Liver (tissue), 9 donors: Measurements from ENCODE around the gene SDSL. TPM values are rescaled to one million over a fixed set of nuclear protein-coding genes. Genes with fewer than 3 reads are reported as not detected.

Source experiments
- DNase-seq: peaks from one replicate; pipeline ENCODE4 v3.0.0-alpha.2; 2017; ENCODE audit warnings: low spot score
- H3K27ac ChIP-seq, 2 donors: one replicate each; pipeline ENCODE4 v1.7.0; 2013; ENCODE audit warnings: inconsistent platforms in 2 of 2, low read length in 2 of 2, control low read depth in 1 of 2, low read depth in 1 of 2, mild to moderate bottlenecking in 1 of 2
- H3K27me3 ChIP-seq, 4 donors: one replicate each; pipeline versions ENCODE4 v1.6.1 to v1.7.0; 2013; ENCODE audit warnings: low read length in 3 of 4, inconsistent platforms in 1 of 4, mild to moderate bottlenecking in 1 of 4, moderate library complexity in 1 of 4; ENCODE audit not compliant: control insufficient read depth in 4 of 4, insufficient read depth in 4 of 4
- H3K36me3 ChIP-seq, 4 donors: one replicate each; pipeline versions ENCODE4 v1.6.1 to v1.7.0; 2013; ENCODE audit warnings: low read length in 3 of 4, mild to moderate bottlenecking in 3 of 4, low read depth in 1 of 4, moderate library complexity in 1 of 4; ENCODE audit not compliant: control insufficient read depth in 4 of 4, insufficient read depth in 3 of 4
- H3K4me1 ChIP-seq, 4 donors: one replicate each; pipeline versions ENCODE4 v1.6.1 to v1.7.0; 2013; ENCODE audit warnings: low read length in 3 of 4, mild to moderate bottlenecking in 3 of 4, moderate library complexity in 1 of 4; ENCODE audit not compliant: control insufficient read depth in 4 of 4, insufficient read depth in 4 of 4
- H3K4me3 ChIP-seq, 3 donors: one replicate each; pipeline versions ENCODE4 v1.6.1 to v1.7.0; 2013; ENCODE audit warnings: low read length in 3 of 3, control low read depth in 1 of 3, low read depth in 1 of 3, mild to moderate bottlenecking in 1 of 3
- H3K9ac ChIP-seq, 2 donors: one replicate each; pipeline ENCODE4 v1.7.0; 2013; ENCODE audit warnings: low read length in 2 of 2, mild to moderate bottlenecking in 2 of 2, moderate library complexity in 2 of 2, control low read depth in 1 of 2, low read depth in 1 of 2
- H3K9me3 ChIP-seq, 4 donors: one replicate each; pipeline versions ENCODE4 v1.6.1 to v1.7.0; 2013; ENCODE audit warnings: low read length in 3 of 4; ENCODE audit not compliant: control insufficient read depth in 4 of 4
- ATF3 ChIP-seq: IDR thresholded peaks from 2 replicates; pipeline ENCODE4 v1.6.1; 2016; ENCODE audit warnings: antibody characterized with exemption
- EGR1 ChIP-seq, 2 donors: IDR thresholded peaks; 2 replicates each; pipeline ENCODE4 v1.6.1; 2016 to 2018; ENCODE audit warnings: antibody characterized with exemption in 2 of 2, low read depth in 2 of 2
- FOXA1 ChIP-seq: IDR thresholded peaks from 2 replicates; pipeline ENCODE4 v1.6.1; 2016; ENCODE audit warnings: antibody characterized with exemption
- FOXA2 ChIP-seq: IDR thresholded peaks from 2 replicates; pipeline ENCODE4 v1.6.1; 2016; ENCODE audit warnings: antibody characterized with exemption
- GABPA ChIP-seq, 2 donors: IDR thresholded peaks in 1 of 2; conservative IDR thresholded peaks in 1 of 2; 2 replicates each; pipeline ENCODE4 v1.6.1; 2016; ENCODE audit warnings: antibody characterized with exemption in 2 of 2, mild to moderate bottlenecking in 1 of 2, moderate library complexity in 1 of 2
- HNF4A ChIP-seq, 2 donors: conservative IDR thresholded peaks; 2 replicates each; pipeline ENCODE4 v1.6.1; 2016; ENCODE audit warnings: antibody characterized with exemption in 2 of 2, mild to moderate bottlenecking in 2 of 2
- HNF4G ChIP-seq: IDR thresholded peaks from 2 replicates; pipeline ENCODE4 v1.6.1; 2016; ENCODE audit warnings: antibody characterized with exemption
- JUND ChIP-seq, 2 donors: IDR thresholded peaks; 2 replicates each; pipeline ENCODE4 v1.6.1; 2016; ENCODE audit warnings: antibody characterized with exemption in 2 of 2
- MAX ChIP-seq: IDR thresholded peaks from 2 replicates; pipeline ENCODE4 v1.6.1; 2016; ENCODE audit warnings: antibody characterized with exemption
- NR2F2 ChIP-seq: IDR thresholded peaks from 2 replicates; pipeline ENCODE4 v1.6.1; 2016; ENCODE audit warnings: antibody characterized with exemption
- RAD21 ChIP-seq, 2 donors: IDR thresholded peaks; 2 replicates each; pipeline ENCODE4 v1.6.1; 2016; ENCODE audit warnings: antibody characterized with exemption in 2 of 2, mild to moderate bottlenecking in 2 of 2
- RXRA ChIP-seq, 2 donors: IDR thresholded peaks; 2 replicates each; pipeline ENCODE4 v1.6.1; 2017 to 2018; ENCODE audit warnings: antibody characterized with exemption in 2 of 2, mild to moderate bottlenecking in 1 of 2
- SP1 ChIP-seq: IDR thresholded peaks from 2 replicates; pipeline ENCODE4 v1.6.1; 2018; ENCODE audit warnings: antibody characterized with exemption, mild to moderate bottlenecking
- TAF1 ChIP-seq: conservative IDR thresholded peaks from 2 replicates; pipeline ENCODE4 v1.6.1; 2016; ENCODE audit warnings: antibody characterized with exemption, mild to moderate bottlenecking
- YY1 ChIP-seq: IDR thresholded peaks from 2 replicates; pipeline ENCODE4 v1.6.1; 2016; ENCODE audit warnings: antibody characterized with exemption, mild to moderate bottlenecking
- ZBTB33 ChIP-seq: IDR thresholded peaks from 2 replicates; pipeline ENCODE4 v1.6.1; 2016; ENCODE audit warnings: antibody characterized with exemption
- WGBS: extraction: QIAGEN DNeasy Blood & Tissue Kit; methylation state at CpG from one replicate; pipeline ENCODE4 v1.1.7; 2013; 5-methylcytosine and 5-hydroxymethylcytosine counted together
- polyA plus RNA-seq, 2 donors: library from polyadenylated mRNA; stranded (reverse) in 1 of 2; unstranded in 1 of 2; fragments of 200-250 nt in 1 of 2; fragments of >200 nt in 1 of 2; fragmentation: Nextera tagmentation in 1 of 2; extraction: Ambion mirVana in 1 of 2; gene quantifications; one replicate each; pipeline versions ENCODE4 v1.2.1 to v1.2.3, GENCODE V29; 2013 to 2015
- total RNA-seq, 2 donors: library from RNA; depleted of rRNA; stranded (reverse); fragments of >200 nt; gene quantifications; one replicate each; pipeline ENCODE4 v1.2.3, GENCODE V29; 2014
- TF ChIP-seq, protein P1 (sequence below): IDR thresholded peaks from 2 replicates; pipeline ENCODE4 v1.6.1; 2016; ENCODE audit warnings: antibody characterized with exemption, mild to moderate bottlenecking
- TF ChIP-seq, protein P2 (sequence below): fragments of 150-350 bp; IDR thresholded peaks from 2 replicates; pipeline ENCODE4 v1.5.1; 2017; ENCODE audit warnings: improper control_type of control experiment, low read depth, low read length; ENCODE audit not compliant: missing input control
- donor health status: healthy.
- donor health status: healthy.
- donor health status: healthy.
- donor health status: healthy.
- donor health status: healthy.

The SDSL gene
- total and polyA plus RNA-seq, 4 donors, result 22.4 to 93.1 (median 33.7) TPM

DNA sequence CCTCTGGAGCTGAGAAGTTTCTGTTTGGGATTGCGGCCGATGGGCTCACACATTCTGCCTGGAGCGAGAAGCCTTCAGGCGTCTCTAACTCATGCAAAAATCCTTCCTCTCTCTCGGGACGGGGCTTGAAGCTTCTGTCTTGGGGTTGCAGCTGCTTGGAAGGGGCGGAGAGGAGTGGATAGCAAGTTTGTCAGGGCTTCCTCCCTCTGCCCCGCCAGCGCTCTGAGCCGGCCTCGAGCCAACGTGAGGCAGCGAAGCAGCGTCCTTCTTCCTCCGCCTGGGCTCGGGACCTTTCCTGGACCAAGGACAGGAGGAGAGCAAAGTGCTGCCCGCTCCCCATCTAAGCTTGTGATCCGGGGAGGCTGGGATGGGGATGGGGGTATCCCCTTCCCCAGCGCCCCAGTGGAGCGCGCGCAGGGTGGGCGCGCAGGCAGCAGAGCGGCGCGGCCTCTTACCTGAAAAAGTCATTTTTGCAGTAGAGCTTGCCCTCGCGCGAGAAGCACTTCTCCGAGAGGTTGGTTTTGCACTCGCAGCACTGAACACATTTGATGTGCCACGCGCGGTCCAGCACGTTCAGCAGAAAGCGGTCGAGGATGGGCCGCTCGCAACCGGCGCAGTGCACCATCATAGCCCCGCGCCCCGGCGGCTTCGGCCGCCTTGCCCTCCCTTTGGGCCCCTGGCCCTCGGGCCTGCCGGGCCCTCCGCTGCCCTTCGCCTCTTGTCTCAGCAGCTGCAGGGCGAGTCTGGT, 48.9 kb downstream of the SDSL start:
- Histone ChIP-seq H3K4me3 (no peak overlapping the region), H3K4me1 (peaks cover 3 to 15% (median 10%) of the 10 kb centered on the region in 4 donors), H3K36me3 (no peaks in the 10 kb centered on the region), H3K9ac (no peak overlapping the region), H3K9me3 (no peaks in the 10 kb centered on the region), H3K27me3 (peaks cover 17 to 47% (median 26%) of the 10 kb centered on the region in 4 donors), H3K27ac (no peak overlapping the region)
- DNase-seq, result no peak
- WGBS, result 4% methylated on average over 53 of the region's 53 CpGs
- TF ChIP-seq SP1 (no peak), NR2F2 (no peak), HNF4A (conservative IDR thresholded peaks at IDR 0.05) (no peak), FOXA1 (no peak), JUND (IDR thresholded peaks at IDR 0.05) (no peak), FOXA2 (no peak), GABPA (IDR thresholded peaks at IDR 0.05 in 1 of 2, conservative IDR thresholded peaks at IDR 0.05 in 1 of 2) (no peak), EGR1 (IDR thresholded peaks at IDR 0.05; ENCODE audit: low read depth in 2 of 2) (no peak), HNF4G (no peak), MAX (no peak), ATF3 (no peak)

DNA sequence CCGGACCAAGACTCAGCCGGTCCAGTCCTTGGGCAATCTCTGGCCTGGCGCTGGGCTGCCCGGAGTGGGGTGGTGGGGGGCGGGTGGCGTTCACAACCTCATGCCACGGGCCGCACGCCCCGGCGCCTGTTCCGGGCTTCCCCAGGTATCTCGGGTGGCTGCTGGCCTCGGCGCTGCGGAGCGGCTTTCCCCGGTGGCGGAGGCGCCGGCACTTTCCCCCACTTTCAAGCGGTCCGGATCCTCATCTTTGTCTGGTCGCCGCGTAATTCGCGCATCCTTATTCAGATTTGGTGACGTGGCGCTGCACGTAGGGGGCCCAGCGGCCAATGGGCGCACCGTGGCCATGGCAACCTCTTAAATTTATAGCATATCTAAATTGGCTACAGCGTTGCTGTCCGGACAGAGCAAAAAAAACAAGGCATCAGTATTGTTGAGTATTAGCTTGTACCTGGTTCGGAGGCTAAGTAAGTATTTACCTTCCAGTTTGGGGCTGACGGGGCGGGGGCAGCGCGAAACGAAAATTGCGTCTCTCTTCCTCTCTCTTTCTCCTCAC, 49.5 kb downstream of the SDSL start, which contains the start of gene LHX5:
TSS of gene LHX5 (minus strand) at position 253 of the 553 bp plus-strand sequence. CDS start 373 bp downstream, outside the sequence.
- Histone ChIP-seq H3K36me3 (no peaks in the 10 kb centered on the region), H3K27ac (no peak within 1 kb of the TSS), H3K9ac (no peak within 1 kb of the TSS), H3K4me1 (peaks cover 3 to 15% (median 10%) of the 10 kb centered on the region in 4 donors), H3K4me3 (no peak within 1 kb of the TSS), H3K27me3 (peaks cover 15 to 46% (median 22%) of the 10 kb centered on the region in 4 donors), H3K9me3 (no peaks in the 10 kb centered on the region)
- 3% methylated on average over 43 of the region's 43 CpGs for WGBS
- no peak for DNase-seq
- TF ChIP-seq FOXA2 (no peak), RAD21 (IDR thresholded peaks at IDR 0.05) (no peak), YY1 (no peak), EGR1 (IDR thresholded peaks at IDR 0.05; ENCODE audit: low read depth in 2 of 2) (no peak), NR2F2 (no peak), ZBTB33 (no peak), JUND (IDR thresholded peaks at IDR 0.05) (no peak), SP1 (no peak), GABPA (IDR thresholded peaks at IDR 0.05 in 1 of 2, conservative IDR thresholded peaks at IDR 0.05 in 1 of 2) (no peak), ATF3 (no peak), HNF4G (no peak), MAX (no peak), FOXA1 (no peak), RXRA (IDR thresholded peaks at IDR 0.05) (no peak), TAF1 (no peak), HNF4A (conservative IDR thresholded peaks at IDR 0.05) (no peak)
- TF ChIP-seq, protein P1, sequence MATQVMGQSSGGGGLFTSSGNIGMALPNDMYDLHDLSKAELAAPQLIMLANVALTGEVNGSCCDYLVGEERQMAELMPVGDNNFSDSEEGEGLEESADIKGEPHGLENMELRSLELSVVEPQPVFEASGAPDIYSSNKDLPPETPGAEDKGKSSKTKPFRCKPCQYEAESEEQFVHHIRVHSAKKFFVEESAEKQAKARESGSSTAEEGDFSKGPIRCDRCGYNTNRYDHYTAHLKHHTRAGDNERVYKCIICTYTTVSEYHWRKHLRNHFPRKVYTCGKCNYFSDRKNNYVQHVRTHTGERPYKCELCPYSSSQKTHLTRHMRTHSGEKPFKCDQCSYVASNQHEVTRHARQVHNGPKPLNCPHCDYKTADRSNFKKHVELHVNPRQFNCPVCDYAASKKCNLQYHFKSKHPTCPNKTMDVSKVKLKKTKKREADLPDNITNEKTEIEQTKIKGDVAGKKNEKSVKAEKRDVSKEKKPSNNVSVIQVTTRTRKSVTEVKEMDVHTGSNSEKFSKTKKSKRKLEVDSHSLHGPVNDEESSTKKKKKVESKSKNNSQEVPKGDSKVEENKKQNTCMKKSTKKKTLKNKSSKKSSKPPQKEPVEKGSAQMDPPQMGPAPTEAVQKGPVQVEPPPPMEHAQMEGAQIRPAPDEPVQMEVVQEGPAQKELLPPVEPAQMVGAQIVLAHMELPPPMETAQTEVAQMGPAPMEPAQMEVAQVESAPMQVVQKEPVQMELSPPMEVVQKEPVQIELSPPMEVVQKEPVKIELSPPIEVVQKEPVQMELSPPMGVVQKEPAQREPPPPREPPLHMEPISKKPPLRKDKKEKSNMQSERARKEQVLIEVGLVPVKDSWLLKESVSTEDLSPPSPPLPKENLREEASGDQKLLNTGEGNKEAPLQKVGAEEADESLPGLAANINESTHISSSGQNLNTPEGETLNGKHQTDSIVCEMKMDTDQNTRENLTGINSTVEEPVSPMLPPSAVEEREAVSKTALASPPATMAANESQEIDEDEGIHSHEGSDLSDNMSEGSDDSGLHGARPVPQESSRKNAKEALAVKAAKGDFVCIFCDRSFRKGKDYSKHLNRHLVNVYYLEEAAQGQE, result no peak
- TF ChIP-seq, protein P2, sequence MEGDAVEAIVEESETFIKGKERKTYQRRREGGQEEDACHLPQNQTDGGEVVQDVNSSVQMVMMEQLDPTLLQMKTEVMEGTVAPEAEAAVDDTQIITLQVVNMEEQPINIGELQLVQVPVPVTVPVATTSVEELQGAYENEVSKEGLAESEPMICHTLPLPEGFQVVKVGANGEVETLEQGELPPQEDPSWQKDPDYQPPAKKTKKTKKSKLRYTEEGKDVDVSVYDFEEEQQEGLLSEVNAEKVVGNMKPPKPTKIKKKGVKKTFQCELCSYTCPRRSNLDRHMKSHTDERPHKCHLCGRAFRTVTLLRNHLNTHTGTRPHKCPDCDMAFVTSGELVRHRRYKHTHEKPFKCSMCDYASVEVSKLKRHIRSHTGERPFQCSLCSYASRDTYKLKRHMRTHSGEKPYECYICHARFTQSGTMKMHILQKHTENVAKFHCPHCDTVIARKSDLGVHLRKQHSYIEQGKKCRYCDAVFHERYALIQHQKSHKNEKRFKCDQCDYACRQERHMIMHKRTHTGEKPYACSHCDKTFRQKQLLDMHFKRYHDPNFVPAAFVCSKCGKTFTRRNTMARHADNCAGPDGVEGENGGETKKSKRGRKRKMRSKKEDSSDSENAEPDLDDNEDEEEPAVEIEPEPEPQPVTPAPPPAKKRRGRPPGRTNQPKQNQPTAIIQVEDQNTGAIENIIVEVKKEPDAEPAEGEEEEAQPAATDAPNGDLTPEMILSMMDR, result no peak
